ENCODE measurements around the gene CPEB4.

DNA sequence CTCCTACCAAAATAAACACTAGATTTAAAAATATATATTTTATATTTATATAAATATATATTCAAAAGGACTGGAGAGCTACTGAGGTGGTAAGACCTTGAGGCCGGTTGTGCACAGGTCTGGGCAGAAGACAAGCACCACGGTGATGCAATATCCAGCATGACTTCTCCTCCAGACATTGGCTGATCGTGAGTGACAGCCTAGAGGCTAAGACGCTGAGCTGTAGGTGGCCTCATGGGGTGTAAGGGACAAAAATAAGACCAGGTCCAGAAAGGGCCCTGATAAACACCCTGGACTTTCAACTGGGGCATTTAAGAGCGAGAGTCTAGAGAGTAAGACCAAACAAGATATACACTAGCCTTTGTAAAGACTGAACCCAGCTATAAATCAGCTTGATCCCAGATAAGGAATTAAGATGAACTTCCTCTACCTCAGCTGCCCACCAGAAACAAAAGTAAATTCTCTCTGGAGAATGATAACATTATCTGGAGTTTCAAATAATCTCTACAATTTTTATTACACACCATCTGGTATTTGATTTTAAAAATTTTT is 86.6 kb downstream of the CPEB4 start:
- TF ChIP-seq EZH2 (IDR thresholded peaks at IDR 0.05; ENCODE audit: insufficient read depth, poor library complexity, severe bottlenecking) (no peak), EZH2phosphoT487 (IDR thresholded peaks at IDR 0.05; ENCODE audit: insufficient read depth, low read depth) (no peak)

All from GM23248 (cell line).